Measurements from ENCODE around the gene GLO1.

GLO1 gene

GRCh38 chr6:38648629-38649028, 54.3 kb downstream of the GLO1 start:
- ATAC-seq (ENCODE audit: low read depth): no peak

GRCh38 chr6:38646166-38646878, 56.6 kb downstream of the GLO1 start:
- Histone ChIP-seq H3K27ac (ENCODE audit: poor library complexity, severe bottlenecking) (no peak overlapping the region), H3K36me3 (ENCODE audit: low read depth) (no peaks in the 10 kb centered on the region), H3K9me3 (ENCODE audit: severe bottlenecking) (no peaks in the 10 kb centered on the region), H3K27me3 (ENCODE audit: insufficient read depth, poor library complexity, severe bottlenecking) (no peaks in the 10 kb centered on the region), H3K4me3 (ENCODE audit: severe bottlenecking) (no peak overlapping the region), H3K4me1 (ENCODE audit: insufficient read depth, poor library complexity, severe bottlenecking) (no peaks in the 10 kb centered on the region)
- TF ChIP-seq CTCF (IDR thresholded peaks at IDR 0.05; ENCODE audit: poor library complexity, severe bottlenecking): no peak
- ATAC-seq (ENCODE audit: low read depth): peak; percentile 85
- no peak for DNase-seq (ENCODE audit: low spot score)

More at GRCh38 chr6:38648629-38649028, 54.3 kb downstream of the GLO1 start:
- Histone ChIP-seq H3K4me1 (ENCODE audit: insufficient read depth, poor library complexity, severe bottlenecking) (no peaks in the 10 kb centered on the region), H3K36me3 (ENCODE audit: low read depth) (no peaks in the 10 kb centered on the region), H3K9me3 (ENCODE audit: severe bottlenecking) (no peaks in the 10 kb centered on the region), H3K27ac (ENCODE audit: poor library complexity, severe bottlenecking) (no peak overlapping the region), H3K4me3 (ENCODE audit: severe bottlenecking) (no peak overlapping the region), H3K27me3 (ENCODE audit: insufficient read depth, poor library complexity, severe bottlenecking) (no peaks in the 10 kb centered on the region)
- TF ChIP-seq CTCF (IDR thresholded peaks at IDR 0.05; ENCODE audit: poor library complexity, severe bottlenecking): no peak
- no peak for DNase-seq (ENCODE audit: low spot score)

GRCh38 chr6:38644951-38645350, 58.0 kb downstream of the GLO1 start:
- DNase-seq (ENCODE audit: low spot score) (no peak), ATAC-seq (ENCODE audit: low read depth) (no peak)
- H3K4me1 ChIP-seq (ENCODE audit: insufficient read depth, poor library complexity, severe bottlenecking): peaks cover 3% of the 10 kb centered on the region
- no peaks in the 10 kb centered on the region for H3K9me3 ChIP-seq (ENCODE audit: severe bottlenecking)
- TF ChIP-seq CTCF (IDR thresholded peaks at IDR 0.05; ENCODE audit: poor library complexity, severe bottlenecking): no peak
- H3K4me3 ChIP-seq (ENCODE audit: severe bottlenecking): no peak overlapping the region
- H3K27me3 ChIP-seq (ENCODE audit: insufficient read depth, poor library complexity, severe bottlenecking): no peaks in the 10 kb centered on the region
- H3K27ac ChIP-seq (ENCODE audit: poor library complexity, severe bottlenecking): no peak overlapping the region
- no peaks in the 10 kb centered on the region for H3K36me3 ChIP-seq (ENCODE audit: low read depth)

GRCh38 chr6:38640216-38640909, 62.6 kb downstream of the GLO1 start:
- peak; percentile 46 for ATAC-seq (ENCODE audit: low read depth)
- Histone ChIP-seq H3K9me3 (ENCODE audit: severe bottlenecking) (no peaks in the 10 kb centered on the region), H3K36me3 (ENCODE audit: low read depth) (no peaks in the 10 kb centered on the region), H3K27ac (ENCODE audit: poor library complexity, severe bottlenecking) (peak overlapping the region; percentile 16), H3K4me3 (ENCODE audit: severe bottlenecking) (peak overlapping the region; percentile 79), H3K4me1 (ENCODE audit: insufficient read depth, poor library complexity, severe bottlenecking) (peaks cover 3% of the 10 kb centered on the region), H3K27me3 (ENCODE audit: insufficient read depth, poor library complexity, severe bottlenecking) (no peaks in the 10 kb centered on the region)
- no peak for DNase-seq (ENCODE audit: low spot score)
- TF ChIP-seq CTCF (IDR thresholded peaks at IDR 0.05; ENCODE audit: poor library complexity, severe bottlenecking): no peak
